ENCODE measurements around the gene MASP2. TPM values are rescaled to one million over a fixed set of nuclear protein-coding genes. Genes with fewer than 3 reads are reported as not detected.
"Not testable (repeated sequence)": the region's sequence is repeated elsewhere in the genome, so short reads cannot be mapped to it uniquely, and the experiment has no call there.

Gene MASP2
- total and polyA plus RNA-seq, 2 donors (not counting 1 experiment from before 2014, with no cell fraction given) = 0.06 TPM; not detected in 1

DNA sequence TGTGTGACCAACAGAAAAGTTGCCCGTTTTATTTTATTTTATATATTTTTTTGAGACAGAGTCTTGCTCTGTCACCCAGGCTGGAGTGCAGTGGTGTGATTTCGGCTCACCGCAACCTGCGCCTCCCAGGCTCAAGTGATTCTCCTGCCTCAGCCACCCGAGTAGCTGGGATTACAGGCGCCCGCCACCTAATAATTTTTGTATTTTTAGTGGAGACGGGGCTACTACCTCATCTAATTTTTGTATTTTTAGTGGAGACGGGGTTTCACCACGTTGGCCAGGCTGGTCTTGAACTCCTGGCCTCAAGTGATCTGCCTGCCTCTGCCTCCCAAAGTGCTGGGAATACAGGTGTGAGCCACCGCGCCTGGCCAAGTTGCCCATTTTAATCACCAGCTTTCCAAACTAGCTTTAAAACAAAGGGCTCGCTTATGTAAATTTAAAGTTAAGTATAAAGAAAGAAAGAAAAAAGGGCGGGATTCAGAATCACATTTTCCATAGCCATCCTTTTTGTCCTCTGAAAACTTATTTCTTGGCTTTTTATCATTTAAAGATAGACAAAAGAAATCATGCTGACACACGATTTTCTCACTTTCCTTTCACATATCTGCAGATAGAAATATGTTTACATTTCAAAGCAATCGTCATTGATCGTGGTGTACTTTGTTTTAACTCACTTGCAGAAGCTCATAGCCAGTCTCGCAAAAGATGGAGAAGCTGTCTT, 9.9 kb downstream of the MASP2 start:
- intact Hi-C loops (cut with micrococcal nuclease) = loop anchor here (1.0 to 5.0 kb wide), 5 partner anchors 62 to 857 kb away; partner anchors contain the start of gene EXOSC10
- not testable (repeated sequence) for H3K9me3 ChIP-seq (ENCODE audit: control extremely low read depth in 1 of 3, control insufficient read depth in 2 of 3, insufficient read depth in 1 of 3, low read length in 2 of 3); H4K20me1 ChIP-seq (ENCODE audit: control insufficient read depth, insufficient read depth, low read length, poor library complexity, severe bottlenecking); DNase-seq; H3K9ac ChIP-seq (ENCODE audit: low read length); H3K4me2 ChIP-seq (replicated peaks; ENCODE audit: low read depth, low read length, poor library complexity, severe bottlenecking); H3K4me3 ChIP-seq (ENCODE audit: control extremely low read depth in 1 of 5, extremely low read depth in 1 of 5, insufficient read depth in 1 of 5, low read depth in 2 of 5, low read length in 4 of 5); H3K27me3 Mint-ChIP-seq; H3K36me3 ChIP-seq (replicated peaks in 1 of 2; ENCODE audit: control extremely low read depth in 1 of 2, control insufficient read depth in 1 of 2, extremely low read depth in 1 of 2, insufficient read depth in 2 of 2, low read length in 1 of 2); H3K4me3 Mint-ChIP-seq; H3K4me1 Mint-ChIP-seq; H3K27ac Mint-ChIP-seq; H2AFZ ChIP-seq (ENCODE audit: insufficient read depth, low read depth, low read length, poor library complexity, severe bottlenecking); H3K27ac ChIP-seq (ENCODE audit: low read length in 2 of 2); ATAC-seq (ENCODE audit: low read depth); H3K9me3 Mint-ChIP-seq (ENCODE audit: insufficient read depth); H3K79me2 ChIP-seq (ENCODE audit: control insufficient read depth, insufficient read depth, low read length); H3K4me1 ChIP-seq (ENCODE audit: control insufficient read depth in 2 of 2, insufficient read depth in 2 of 2, low read length in 2 of 2)
- H3K27me3 ChIP-seq (replicated peaks in 1 of 4; ENCODE audit: control extremely low read depth in 1 of 4, control insufficient read depth in 3 of 4, insufficient read depth in 4 of 4, low read length in 3 of 4) = peaks cover 0 to 13% (median 2%) of the 10 kb centered on the region in 4 experiments
- ChIA-PET POLR2A (interaction anchor here (0.6 to 1.3 kb wide), 3 partner anchors 23 to 324 kb away, joined by 3 to 6 read pairs (median 6); partner anchors contain the start of gene SRM), CTCF (interaction anchor here (0.5 to 3.9 kb wide), 67 partner anchors 8 to 873 kb away, joined by 3 to 156 read pairs (median 5); partner anchors contain the start of genes AGTRAP, EXOSC10, FBXO6 and MASP2)
- 67% methylated on average over 7 of the region's 18 CpGs for WGBS (ENCODE audit: insufficient coverage)

DNA sequence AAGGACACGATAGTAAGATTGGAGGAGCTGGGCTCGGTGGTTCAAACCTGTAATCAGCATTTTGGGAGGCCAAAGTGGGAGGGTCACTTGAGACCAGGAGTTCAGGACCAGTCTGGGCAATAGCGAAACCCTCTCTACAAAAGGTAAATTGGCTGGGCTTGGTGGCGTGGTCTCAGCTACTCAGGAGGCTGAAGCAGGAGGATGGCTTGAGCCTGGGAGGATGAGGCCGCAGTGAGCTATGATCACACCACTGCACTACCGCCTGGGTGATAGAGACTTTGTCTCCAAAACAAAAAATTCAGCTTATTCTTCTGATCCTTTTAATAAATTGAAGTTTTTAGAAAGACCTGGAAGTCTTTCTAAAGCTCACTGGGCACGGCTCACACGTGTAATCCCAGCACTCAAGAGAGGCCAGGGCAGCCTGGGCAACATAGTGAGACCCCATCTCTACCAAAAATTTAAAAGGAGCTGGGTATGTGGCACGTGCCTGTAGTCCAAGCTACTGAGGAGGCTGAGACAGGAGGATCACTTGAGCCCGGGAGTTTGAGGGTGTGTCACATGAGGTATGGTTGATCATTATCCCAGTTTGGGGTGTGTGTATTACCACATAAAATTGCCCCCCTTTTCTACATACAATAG, 15.3 kb downstream of the MASP2 start:
- no peak overlapping the region for H3K9ac ChIP-seq (ENCODE audit: low read length)
- no peaks in the 10 kb centered on the region for H3K4me1 ChIP-seq (ENCODE audit: control insufficient read depth in 2 of 2, insufficient read depth in 2 of 2, low read length in 2 of 2)
- no peaks in the 10 kb centered on the region for H3K9me3 ChIP-seq (ENCODE audit: control extremely low read depth in 1 of 3, control insufficient read depth in 2 of 3, insufficient read depth in 1 of 3, low read length in 2 of 3)
- H3K4me3 ChIP-seq (ENCODE audit: control extremely low read depth in 1 of 5, extremely low read depth in 1 of 5, insufficient read depth in 1 of 5, low read depth in 2 of 5, low read length in 4 of 5) = no peak overlapping the region
- H4K20me1 ChIP-seq (ENCODE audit: control insufficient read depth, insufficient read depth, low read length, poor library complexity, severe bottlenecking) = no peaks in the 10 kb centered on the region
- 100% methylated on average over 2 of the region's 10 CpGs for WGBS (ENCODE audit: insufficient coverage)
- peaks cover 4 to 9% of the 10 kb centered on the region in 2 experiments for H3K36me3 ChIP-seq (replicated peaks in 1 of 2; ENCODE audit: control extremely low read depth in 1 of 2, control insufficient read depth in 1 of 2, extremely low read depth in 1 of 2, insufficient read depth in 2 of 2, low read length in 1 of 2)
- no peaks in the 10 kb centered on the region for H3K9me3 Mint-ChIP-seq (ENCODE audit: insufficient read depth)
- CTCF ChIA-PET = interaction anchor here (0.6 to 1.4 kb wide), 2 partner anchors 33 to 209 kb away, joined by 3 to 5 read pairs; no protein-coding TSS in a partner anchor
- POLR2A ChIA-PET = no interaction called here
- no peak overlapping the region for H3K4me3 Mint-ChIP-seq
- DNase-seq (no peak), ATAC-seq (ENCODE audit: low read depth) (no peak)
- no peak overlapping the region for H3K27ac ChIP-seq (ENCODE audit: low read length in 2 of 2)
- no peak overlapping the region for H2AFZ ChIP-seq (ENCODE audit: insufficient read depth, low read depth, low read length, poor library complexity, severe bottlenecking)
- H3K27me3 ChIP-seq (replicated peaks in 1 of 4; ENCODE audit: control extremely low read depth in 1 of 4, control insufficient read depth in 3 of 4, insufficient read depth in 4 of 4, low read length in 3 of 4) = no peaks in the 10 kb centered on the region
- H3K4me2 ChIP-seq (replicated peaks; ENCODE audit: low read depth, low read length, poor library complexity, severe bottlenecking) = no peak overlapping the region
- TF ChIP-seq, protein P1, sequence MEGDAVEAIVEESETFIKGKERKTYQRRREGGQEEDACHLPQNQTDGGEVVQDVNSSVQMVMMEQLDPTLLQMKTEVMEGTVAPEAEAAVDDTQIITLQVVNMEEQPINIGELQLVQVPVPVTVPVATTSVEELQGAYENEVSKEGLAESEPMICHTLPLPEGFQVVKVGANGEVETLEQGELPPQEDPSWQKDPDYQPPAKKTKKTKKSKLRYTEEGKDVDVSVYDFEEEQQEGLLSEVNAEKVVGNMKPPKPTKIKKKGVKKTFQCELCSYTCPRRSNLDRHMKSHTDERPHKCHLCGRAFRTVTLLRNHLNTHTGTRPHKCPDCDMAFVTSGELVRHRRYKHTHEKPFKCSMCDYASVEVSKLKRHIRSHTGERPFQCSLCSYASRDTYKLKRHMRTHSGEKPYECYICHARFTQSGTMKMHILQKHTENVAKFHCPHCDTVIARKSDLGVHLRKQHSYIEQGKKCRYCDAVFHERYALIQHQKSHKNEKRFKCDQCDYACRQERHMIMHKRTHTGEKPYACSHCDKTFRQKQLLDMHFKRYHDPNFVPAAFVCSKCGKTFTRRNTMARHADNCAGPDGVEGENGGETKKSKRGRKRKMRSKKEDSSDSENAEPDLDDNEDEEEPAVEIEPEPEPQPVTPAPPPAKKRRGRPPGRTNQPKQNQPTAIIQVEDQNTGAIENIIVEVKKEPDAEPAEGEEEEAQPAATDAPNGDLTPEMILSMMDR (IDR thresholded peaks at IDR 0.05) = no peak
- TF ChIP-seq EZH2 (IDR thresholded peaks at IDR 0.05; ENCODE audit: borderline replicate concordance, insufficient read depth, low read depth, low read length, poor library complexity, severe bottlenecking) = no peak
- no peak overlapping the region for H3K27ac Mint-ChIP-seq
- H3K27me3 Mint-ChIP-seq = no peaks in the 10 kb centered on the region
- H3K79me2 ChIP-seq (ENCODE audit: control insufficient read depth, insufficient read depth, low read length) = no peaks in the 10 kb centered on the region
- intact Hi-C loops (cut with micrococcal nuclease) = no loop called here
- no peaks in the 10 kb centered on the region for H3K4me1 Mint-ChIP-seq
